C4-2B (cell line): ENCODE results near the gene NSMF.

ENCODE experiments used
- ZFX ChIP-seq: fragments of 450-650 bp; IDR thresholded peaks from 2 replicates; pipeline ENCODE4 v1.6.1; 2017
- TF ChIP-seq, protein P1 (sequence below): fragments of 450-650 bp; conservative IDR thresholded peaks from 2 replicates; pipeline ENCODE4 v1.5.1; 2017; ENCODE audit warnings: mild to moderate bottlenecking

DNA sequence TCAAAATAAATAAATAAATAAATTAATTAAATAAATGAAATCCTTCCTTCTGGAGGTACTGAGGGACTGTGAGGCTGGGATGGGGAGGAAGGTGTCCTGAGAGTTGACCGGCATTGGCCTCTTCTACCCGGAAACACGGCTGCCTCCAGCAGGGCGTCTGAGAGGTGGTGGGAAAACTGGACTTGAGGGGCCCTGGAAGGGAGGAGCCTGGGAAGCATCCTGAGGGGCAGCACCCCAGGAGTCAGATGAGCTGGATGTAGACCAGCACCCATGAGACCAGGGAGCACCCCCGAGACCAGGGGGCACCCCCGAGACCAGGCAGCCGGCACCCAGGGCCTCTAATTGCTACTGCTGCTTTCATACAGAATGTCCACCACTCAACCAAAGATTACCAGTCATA is 8.8 kb upstream of the NSMF start:
- TF ChIP-seq, protein P1, sequence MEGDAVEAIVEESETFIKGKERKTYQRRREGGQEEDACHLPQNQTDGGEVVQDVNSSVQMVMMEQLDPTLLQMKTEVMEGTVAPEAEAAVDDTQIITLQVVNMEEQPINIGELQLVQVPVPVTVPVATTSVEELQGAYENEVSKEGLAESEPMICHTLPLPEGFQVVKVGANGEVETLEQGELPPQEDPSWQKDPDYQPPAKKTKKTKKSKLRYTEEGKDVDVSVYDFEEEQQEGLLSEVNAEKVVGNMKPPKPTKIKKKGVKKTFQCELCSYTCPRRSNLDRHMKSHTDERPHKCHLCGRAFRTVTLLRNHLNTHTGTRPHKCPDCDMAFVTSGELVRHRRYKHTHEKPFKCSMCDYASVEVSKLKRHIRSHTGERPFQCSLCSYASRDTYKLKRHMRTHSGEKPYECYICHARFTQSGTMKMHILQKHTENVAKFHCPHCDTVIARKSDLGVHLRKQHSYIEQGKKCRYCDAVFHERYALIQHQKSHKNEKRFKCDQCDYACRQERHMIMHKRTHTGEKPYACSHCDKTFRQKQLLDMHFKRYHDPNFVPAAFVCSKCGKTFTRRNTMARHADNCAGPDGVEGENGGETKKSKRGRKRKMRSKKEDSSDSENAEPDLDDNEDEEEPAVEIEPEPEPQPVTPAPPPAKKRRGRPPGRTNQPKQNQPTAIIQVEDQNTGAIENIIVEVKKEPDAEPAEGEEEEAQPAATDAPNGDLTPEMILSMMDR: no peak
- TF ChIP-seq ZFX: no peak
